WTC11 (cell line): Measurements from ENCODE around the gene IGSF23. TPM values are rescaled to one million over a fixed set of nuclear protein-coding genes. Genes with fewer than 3 reads are reported as not detected.

ENCODE experiments used
- ATF1 ChIP-seq: sonication (generic); formaldehyde crosslinking; IDR thresholded peaks from 2 replicates; pipeline ENCODE4 v1.8.1; 2023; ENCODE audit warnings: mild to moderate bottlenecking, moderate library complexity, missing genetic modification reagents
- CREB1 ChIP-seq: sonication (generic); formaldehyde crosslinking; IDR thresholded peaks from 2 replicates; pipeline ENCODE4 v1.8.0; 2023; ENCODE audit warnings: mild to moderate bottlenecking, missing genetic modification reagents
- CTCF ChIP-seq: fragments of 200-600 bp; IDR thresholded peaks from 2 replicates; pipeline ENCODE4 v1.8.0; 2022; ENCODE audit warnings: antibody characterized with exemption
- NR2C2 ChIP-seq: sonication (generic); formaldehyde crosslinking; IDR thresholded peaks from 2 replicates; pipeline ENCODE4 v1.8.0; 2022; ENCODE audit warnings: mild to moderate bottlenecking, missing genetic modification reagents
- STAT6 ChIP-seq: sonication (generic); formaldehyde crosslinking; conservative IDR thresholded peaks from 2 replicates; pipeline ENCODE4 v1.8.1; 2023; ENCODE audit warnings: mild to moderate bottlenecking, low read depth, missing genetic modification reagents, moderate library complexity
- ZNF219 ChIP-seq: sonication (generic); formaldehyde crosslinking; IDR thresholded peaks from 2 replicates; pipeline ENCODE4 v1.8.0; 2023; ENCODE audit warnings: missing genetic modification reagents, mild to moderate bottlenecking, borderline replicate concordance
- ZNF263 ChIP-seq: sonication (generic); formaldehyde crosslinking; IDR thresholded peaks from 2 replicates; pipeline ENCODE4 v1.8.1; 2022; ENCODE audit warnings: low read depth, mild to moderate bottlenecking, moderate library complexity, missing genetic modification reagents
- ZNF317 ChIP-seq: sonication (generic); formaldehyde crosslinking; IDR thresholded peaks from 2 replicates; pipeline ENCODE4 v1.8.1; 2023; ENCODE audit warnings: low read depth, mild to moderate bottlenecking, moderate library complexity, missing genetic modification reagents, borderline replicate concordance
- microRNA-seq: library from miRNA; unstranded; fragments of <30 nt; microRNA quantifications from one replicate; pipeline ENCODE4 v1.2.0, GENCODE V29; 2022; ENCODE audit warnings: borderline number of aligned reads
- total RNA-seq: library from RNA; stranded (reverse); gene quantifications from 3 replicates; pipeline ENCODE4 v1.2.3, GENCODE V29; 2021
- TF ChIP-seq, protein P1 (sequence below): sonication (generic); formaldehyde crosslinking; IDR thresholded peaks from 2 replicates; pipeline ENCODE4 v1.8.0; 2022; ENCODE audit warnings: mild to moderate bottlenecking, missing genetic modification reagents
- TF ChIP-seq, protein P2 (sequence below): sonication (generic); formaldehyde crosslinking; conservative IDR thresholded peaks from 2 replicates; pipeline ENCODE4 v1.8.1; 2022; ENCODE audit warnings: mild to moderate bottlenecking, missing genetic modification reagents
- TF ChIP-seq, protein P3 (sequence below): sonication (generic); formaldehyde crosslinking; IDR thresholded peaks from 2 replicates; pipeline ENCODE4 v1.8.0; 2022; ENCODE audit warnings: mild to moderate bottlenecking, missing genetic modification reagents

IGSF23 gene
- total RNA-seq, 1 experiment from 2014 or later, result not detected

DNA sequence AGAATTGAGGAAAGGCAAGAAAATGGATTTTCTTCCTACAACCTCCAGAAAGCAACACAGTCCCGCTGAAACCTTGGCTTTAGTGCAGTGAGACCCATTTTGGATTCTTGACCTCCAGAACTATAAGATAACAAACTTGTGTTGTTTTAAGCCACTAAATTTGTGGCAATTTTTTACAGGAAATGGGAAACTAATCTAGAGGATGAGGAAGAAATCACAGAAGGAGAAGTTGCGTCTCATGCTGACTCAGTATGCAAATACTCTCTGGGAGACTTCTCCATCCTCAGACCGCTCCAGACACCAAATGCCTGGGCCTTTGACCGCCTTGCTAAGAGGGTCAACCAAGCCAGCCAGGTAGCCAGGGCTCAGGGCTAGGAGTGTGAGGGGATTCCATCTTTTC is 72.5 kb downstream of the IGSF23 start (continued):
- TF ChIP-seq, protein P1, sequence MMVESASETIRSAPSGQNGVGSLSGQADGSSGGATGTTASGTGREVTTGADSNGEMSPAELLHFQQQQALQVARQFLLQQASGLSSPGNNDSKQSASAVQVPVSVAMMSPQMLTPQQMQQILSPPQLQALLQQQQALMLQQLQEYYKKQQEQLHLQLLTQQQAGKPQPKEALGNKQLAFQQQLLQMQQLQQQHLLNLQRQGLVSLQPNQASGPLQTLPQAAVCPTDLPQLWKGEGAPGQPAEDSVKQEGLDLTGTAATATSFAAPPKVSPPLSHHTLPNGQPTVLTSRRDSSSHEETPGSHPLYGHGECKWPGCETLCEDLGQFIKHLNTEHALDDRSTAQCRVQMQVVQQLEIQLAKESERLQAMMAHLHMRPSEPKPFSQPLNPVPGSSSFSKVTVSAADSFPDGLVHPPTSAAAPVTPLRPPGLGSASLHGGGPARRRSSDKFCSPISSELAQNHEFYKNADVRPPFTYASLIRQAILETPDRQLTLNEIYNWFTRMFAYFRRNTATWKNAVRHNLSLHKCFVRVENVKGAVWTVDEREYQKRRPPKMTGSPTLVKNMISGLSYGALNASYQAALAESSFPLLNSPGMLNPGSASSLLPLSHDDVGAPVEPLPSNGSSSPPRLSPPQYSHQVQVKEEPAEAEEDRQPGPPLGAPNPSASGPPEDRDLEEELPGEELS, result no peak
- TF ChIP-seq CREB1 (CRISPR knock-in tag) (no peak), CTCF (no peak), ZNF317 (no peak), ATF1 (no peak), ZNF219 (CRISPR knock-in tag) (no peak), NR2C2 (CRISPR knock-in tag) (no peak), STAT6 (CRISPR knock-in tag) (no peak), ZNF263 (CRISPR knock-in tag) (no peak)
- TF ChIP-seq, protein P2, sequence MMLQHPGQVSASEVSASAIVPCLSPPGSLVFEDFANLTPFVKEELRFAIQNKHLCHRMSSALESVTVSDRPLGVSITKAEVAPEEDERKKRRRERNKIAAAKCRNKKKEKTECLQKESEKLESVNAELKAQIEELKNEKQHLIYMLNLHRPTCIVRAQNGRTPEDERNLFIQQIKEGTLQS (CRISPR knock-in tag), result no peak
- TF ChIP-seq, protein P3, sequence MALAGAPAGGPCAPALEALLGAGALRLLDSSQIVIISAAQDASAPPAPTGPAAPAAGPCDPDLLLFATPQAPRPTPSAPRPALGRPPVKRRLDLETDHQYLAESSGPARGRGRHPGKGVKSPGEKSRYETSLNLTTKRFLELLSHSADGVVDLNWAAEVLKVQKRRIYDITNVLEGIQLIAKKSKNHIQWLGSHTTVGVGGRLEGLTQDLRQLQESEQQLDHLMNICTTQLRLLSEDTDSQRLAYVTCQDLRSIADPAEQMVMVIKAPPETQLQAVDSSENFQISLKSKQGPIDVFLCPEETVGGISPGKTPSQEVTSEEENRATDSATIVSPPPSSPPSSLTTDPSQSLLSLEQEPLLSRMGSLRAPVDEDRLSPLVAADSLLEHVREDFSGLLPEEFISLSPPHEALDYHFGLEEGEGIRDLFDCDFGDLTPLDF (CRISPR knock-in tag), result no peak

Small RNAs within 50 kb of the gene (microRNA-seq; reads per million reads assigned to microRNA genes)
- gene MIR4531, result not detected

Other genes with a start within 250 kb of the IGSF23 start
- 1.6 to 3.9 TPM (median 2.6 TPM) in 3 replicates for gene ZNF285, start 212.0 kb upstream of the IGSF23 start, total RNA-seq
- gene ZNF229, start 165.1 kb upstream of the IGSF23 start, total RNA-seq, result 1.8 to 2.4 TPM (median 2.2 TPM) in 3 replicates
- 7.5 to 9.3 TPM (median 8.9 TPM) in 3 replicates for gene ZNF180, start 113.0 kb upstream of the IGSF23 start, total RNA-seq
- not detected in 3 replicates for gene CEACAM20, start 83.9 kb upstream of the IGSF23 start, total RNA-seq
- gene PVR, start 30.3 kb downstream of the IGSF23 start, total RNA-seq, result 13.7 to 15.9 TPM (median 15.0 TPM) in 3 replicates
- gene CEACAM19, start 57.9 kb downstream of the IGSF23 start, total RNA-seq, result 1.9 to 2.9 TPM (median 2.3 TPM) in 3 replicates
- not detected in 3 replicates for gene CEACAM16, start 85.6 kb downstream of the IGSF23 start, total RNA-seq
- 4.6 to 7.8 TPM (median 5.6 TPM) in 3 replicates for gene BCL3, start 135.1 kb downstream of the IGSF23 start, total RNA-seq
- gene CBLC, start 164.3 kb downstream of the IGSF23 start, total RNA-seq, result 20.5 to 29.5 TPM (median 27.8 TPM) in 3 replicates
- gene BCAM, start 195.5 kb downstream of the IGSF23 start, total RNA-seq, result 73.1 to 89.5 TPM (median 80.0 TPM) in 3 replicates
- 164 to 170 TPM (median 168 TPM) in 3 replicates for gene NECTIN2, start 232.7 kb downstream of the IGSF23 start, total RNA-seq